D721Med (cell line): Measurements from ENCODE around the gene ERAS.
"Not testable (repeated sequence)": the region's sequence is repeated elsewhere in the genome, so short reads cannot be mapped to it uniquely, and the experiment has no call there.

Experiments
- DNase-seq: peaks from one replicate; pipeline ENCODE4 v3.0.0; 2011; ENCODE audit warnings: low spot score; ENCODE audit not compliant: insufficient read length
- FAIRE-seq: peaks from 2 replicates; lab custom pipeline; 2011; peaks lifted over from hg19 to GRCh38; lab: Jason Lieb, UNC
- TF ChIP-seq, protein P1 (sequence below): IDR thresholded peaks from 2 replicates; pipeline ENCODE4 v1.5.1; 2012; ENCODE audit warnings: mild to moderate bottlenecking, control low read depth; ENCODE audit not compliant: insufficient read depth; ENCODE audit errors: missing control alignments

Gene ERAS

DNA sequence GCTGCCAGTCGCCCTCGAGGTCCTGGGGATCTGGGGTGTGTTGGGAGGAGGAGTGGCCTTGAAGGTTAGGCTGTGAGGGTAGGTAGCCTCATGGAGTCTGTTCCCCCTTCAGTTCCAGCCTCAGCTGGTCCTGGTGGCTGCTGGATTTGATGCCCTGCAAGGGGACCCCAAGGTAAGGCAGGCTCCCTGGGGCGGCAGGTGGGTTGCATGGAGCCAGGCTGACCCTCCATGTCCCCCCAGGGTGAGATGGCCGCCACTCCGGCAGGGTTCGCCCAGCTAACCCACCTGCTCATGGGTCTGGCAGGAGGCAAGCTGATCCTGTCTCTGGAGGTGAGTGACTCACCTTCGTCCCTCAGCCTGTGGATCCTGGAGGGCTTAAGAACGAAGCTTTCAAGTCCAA is 11.6 kb upstream of the ERAS start:
- FAIRE-seq = no peak
- TF ChIP-seq, protein P1, sequence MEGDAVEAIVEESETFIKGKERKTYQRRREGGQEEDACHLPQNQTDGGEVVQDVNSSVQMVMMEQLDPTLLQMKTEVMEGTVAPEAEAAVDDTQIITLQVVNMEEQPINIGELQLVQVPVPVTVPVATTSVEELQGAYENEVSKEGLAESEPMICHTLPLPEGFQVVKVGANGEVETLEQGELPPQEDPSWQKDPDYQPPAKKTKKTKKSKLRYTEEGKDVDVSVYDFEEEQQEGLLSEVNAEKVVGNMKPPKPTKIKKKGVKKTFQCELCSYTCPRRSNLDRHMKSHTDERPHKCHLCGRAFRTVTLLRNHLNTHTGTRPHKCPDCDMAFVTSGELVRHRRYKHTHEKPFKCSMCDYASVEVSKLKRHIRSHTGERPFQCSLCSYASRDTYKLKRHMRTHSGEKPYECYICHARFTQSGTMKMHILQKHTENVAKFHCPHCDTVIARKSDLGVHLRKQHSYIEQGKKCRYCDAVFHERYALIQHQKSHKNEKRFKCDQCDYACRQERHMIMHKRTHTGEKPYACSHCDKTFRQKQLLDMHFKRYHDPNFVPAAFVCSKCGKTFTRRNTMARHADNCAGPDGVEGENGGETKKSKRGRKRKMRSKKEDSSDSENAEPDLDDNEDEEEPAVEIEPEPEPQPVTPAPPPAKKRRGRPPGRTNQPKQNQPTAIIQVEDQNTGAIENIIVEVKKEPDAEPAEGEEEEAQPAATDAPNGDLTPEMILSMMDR = no peak
- DNase-seq = no peak

DNA sequence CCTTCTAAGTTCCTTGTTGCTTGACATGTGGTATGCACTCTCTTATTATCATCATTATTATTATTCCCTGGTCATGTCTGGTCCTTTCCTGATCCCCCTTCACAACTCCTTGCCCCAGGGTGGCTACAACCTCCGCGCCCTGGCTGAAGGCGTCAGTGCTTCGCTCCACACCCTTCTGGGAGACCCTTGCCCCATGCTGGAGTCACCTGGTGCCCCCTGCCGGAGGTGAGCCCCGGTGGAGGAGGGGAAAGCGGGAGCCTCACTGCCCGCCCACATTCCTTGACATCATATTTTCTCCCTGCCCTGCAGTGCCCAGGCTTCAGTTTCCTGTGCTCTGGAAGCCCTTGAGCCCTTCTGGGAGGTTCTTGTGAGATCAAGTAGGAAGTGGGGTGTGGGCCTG is 11.0 kb upstream of the ERAS start:
- no peak for FAIRE-seq
- TF ChIP-seq, protein P1 = no peak
- no peak for DNase-seq

DNA sequence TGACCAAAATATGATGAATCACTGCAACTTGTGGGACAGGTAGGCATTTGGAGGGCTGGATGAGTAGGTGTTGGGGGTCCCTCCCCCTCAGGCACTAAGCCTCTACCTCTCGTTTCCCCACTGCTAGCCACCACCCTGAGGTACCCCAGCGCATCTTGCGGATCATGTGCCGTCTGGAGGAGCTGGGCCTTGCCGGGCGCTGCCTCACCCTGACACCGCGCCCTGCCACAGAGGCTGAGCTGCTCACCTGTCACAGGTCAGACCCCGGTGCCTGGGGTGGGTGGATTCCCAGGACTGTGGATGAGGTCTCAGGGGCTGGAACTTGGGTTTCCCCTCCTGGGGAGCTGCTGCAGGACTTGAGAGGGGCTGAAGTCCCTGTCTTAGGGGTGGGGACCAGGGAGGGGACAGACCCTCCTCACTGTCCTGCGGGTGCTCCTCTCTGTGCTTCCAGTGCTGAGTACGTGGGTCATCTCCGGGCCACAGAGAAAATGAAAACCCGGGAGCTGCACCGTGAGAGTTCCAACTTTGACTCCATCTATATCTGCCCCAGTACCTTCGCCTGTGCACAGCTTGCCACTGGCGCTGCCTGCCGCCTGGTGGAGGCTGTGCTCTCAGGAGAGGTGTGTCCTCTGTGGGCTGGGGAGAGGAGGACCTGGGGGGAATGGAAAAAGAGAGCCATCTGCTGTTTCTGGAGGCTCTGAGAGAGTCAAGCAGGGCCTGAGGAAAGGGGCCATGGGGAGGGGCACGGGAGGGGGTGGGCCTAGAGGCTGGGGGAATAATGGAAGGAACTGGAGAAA is 10.1 kb upstream of the ERAS start:
- FAIRE-seq (no peak), DNase-seq (no peak)
- TF ChIP-seq, protein P1 = no peak

DNA sequence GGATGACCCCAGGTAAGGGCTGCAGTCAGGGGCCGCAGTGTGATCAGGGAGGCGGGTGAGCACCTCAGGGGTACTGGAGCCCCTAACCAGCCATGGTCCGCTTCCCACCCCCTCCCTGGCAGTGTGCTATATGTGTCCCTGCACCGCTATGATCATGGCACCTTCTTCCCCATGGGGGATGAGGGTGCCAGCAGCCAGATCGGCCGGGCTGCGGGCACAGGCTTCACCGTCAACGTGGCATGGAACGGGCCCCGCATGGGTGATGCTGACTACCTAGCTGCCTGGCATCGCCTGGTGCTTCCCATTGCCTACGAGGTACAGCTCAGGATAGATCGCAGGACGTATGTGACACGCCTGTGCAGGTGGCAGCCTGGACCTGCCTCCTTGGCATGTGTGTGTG is 8.2 kb upstream of the ERAS start:
- TF ChIP-seq, protein P1 = no peak
- no peak for FAIRE-seq
- no peak for DNase-seq

DNA sequence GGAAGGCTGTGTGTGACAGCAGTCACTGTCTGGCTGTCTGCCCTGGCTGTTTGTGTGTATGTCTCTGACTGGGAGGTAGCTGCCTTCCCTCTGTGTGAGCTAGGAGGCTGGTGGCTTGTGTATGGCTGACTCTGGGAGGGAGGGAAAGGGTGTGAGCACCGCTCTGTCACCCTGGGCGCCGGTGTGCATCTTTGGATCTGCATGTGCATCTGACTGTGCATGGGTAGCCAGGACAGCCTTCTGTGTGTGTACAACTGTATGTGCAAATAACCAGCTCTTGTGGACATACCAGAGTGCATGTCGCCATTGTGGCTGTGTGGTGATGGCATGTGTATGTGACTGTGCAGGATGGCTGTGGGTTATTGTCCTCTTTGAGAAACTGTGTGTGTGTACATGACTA is 7.4 kb upstream of the ERAS start:
- TF ChIP-seq, protein P1 = no peak
- no peak for FAIRE-seq
- DNase-seq = no peak

DNA sequence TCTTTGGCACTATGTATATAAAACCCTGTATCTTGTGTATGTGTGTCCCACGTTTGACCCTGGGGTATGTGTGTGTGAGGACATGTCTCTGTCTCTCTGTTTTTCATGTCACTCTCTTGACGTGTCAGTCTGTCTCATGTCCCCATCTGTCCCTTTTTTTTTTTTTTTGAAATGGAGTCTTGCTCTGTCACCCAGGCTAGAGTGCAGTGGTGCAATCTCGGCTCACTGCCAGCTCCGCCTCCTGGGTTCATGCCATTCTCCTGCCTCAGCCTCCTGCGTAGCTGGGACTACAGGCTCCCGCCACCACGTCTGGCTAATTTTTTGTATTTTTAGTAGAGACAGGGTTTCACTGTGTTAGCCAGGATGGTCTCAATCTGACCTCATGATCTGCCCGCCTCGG is 6.9 kb upstream of the ERAS start:
- not testable (repeated sequence) for FAIRE-seq, DNase-seq

DNA sequence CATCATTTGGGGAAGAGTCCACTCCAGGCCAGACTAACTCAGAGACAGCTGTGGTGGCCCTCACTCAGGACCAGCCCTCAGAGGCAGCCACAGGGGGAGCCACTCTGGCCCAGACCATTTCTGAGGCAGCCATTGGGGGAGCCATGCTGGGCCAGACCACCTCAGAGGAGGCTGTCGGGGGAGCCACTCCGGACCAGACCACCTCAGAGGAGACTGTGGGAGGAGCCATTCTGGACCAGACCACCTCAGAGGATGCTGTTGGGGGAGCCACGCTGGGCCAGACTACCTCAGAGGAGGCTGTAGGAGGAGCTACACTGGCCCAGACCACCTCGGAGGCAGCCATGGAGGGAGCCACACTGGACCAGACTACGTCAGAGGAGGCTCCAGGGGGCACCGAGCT is 3.3 kb upstream of the ERAS start:
- no peak for DNase-seq
- FAIRE-seq = no peak
- TF ChIP-seq, protein P1 = no peak
